CD4-positive, alpha-beta memory T cell (primary cell): ENCODE data around the gene LPP. TPM values are rescaled to one million over a fixed set of nuclear protein-coding genes. Genes with fewer than 3 reads are reported as not detected.

ENCODE experiments used
- CTCF ChIA-PET: fragments of 350-600 bp; sonication (Branson Sonifier 250); formaldehyde crosslinking; loops from one replicate; lab custom pipeline; 2021; ENCODE audit warnings: inconsistent platforms; ENCODE audit not compliant: partially characterized antibody; lab: Charles Lee
- POLR2A ChIA-PET: fragments of 350-600 bp; sonication (Branson Sonifier 250); formaldehyde crosslinking; loops from one replicate; lab custom pipeline; 2021; ENCODE audit not compliant: partially characterized antibody; lab: Charles Lee
- DNase-seq, 5 donors: peaks; one replicate each; pipeline versions ENCODE4 v3.0.0 to v3.0.0-alpha.2; 2020 to 2022; ENCODE audit warnings: mixed read lengths in 1 of 5
- H3K27ac ChIP-seq: one replicate; pipeline ENCODE4 v1.7.0; 2013; ENCODE audit warnings: low read depth, low read length
- H3K27me3 ChIP-seq: 2 replicates; pipeline ENCODE4 v1.7.0; 2013; ENCODE audit warnings: mild to moderate bottlenecking, low read length, moderate library complexity; ENCODE audit not compliant: insufficient read depth
- H3K36me3 ChIP-seq: 2 replicates; pipeline ENCODE4 v1.7.0; 2013; ENCODE audit warnings: mild to moderate bottlenecking, low read length, moderate library complexity; ENCODE audit not compliant: insufficient read depth
- H3K4me1 ChIP-seq: 2 replicates; pipeline ENCODE4 v1.7.0; 2013; ENCODE audit warnings: mild to moderate bottlenecking, low read length, moderate library complexity; ENCODE audit not compliant: insufficient read depth
- H3K4me3 ChIP-seq, 2 donors: one replicate each; pipeline ENCODE4 v1.7.0; 2013; ENCODE audit warnings: low read length in 2 of 2, mild to moderate bottlenecking in 1 of 2
- H3K9me3 ChIP-seq, 2 donors: one replicate each; pipeline ENCODE4 v1.7.0; 2013; ENCODE audit warnings: low read length in 2 of 2, control low read depth in 1 of 2; ENCODE audit not compliant: control insufficient read depth in 1 of 2
- H3K27ac Mint-ChIP-seq, 7 donors: one replicate each; pipeline ENCODE4 v1.8.0; 2020 to 2021; ENCODE audit warnings: mixed read lengths in 7 of 7, mild to moderate bottlenecking in 6 of 7, inconsistent platforms in 3 of 7, moderate library complexity in 3 of 7
- H3K27me3 Mint-ChIP-seq, 2 donors: one replicate each; pipeline ENCODE4 v1.8.0; 2020 to 2021; ENCODE audit warnings: mixed read lengths in 2 of 2
- H3K36me3 Mint-ChIP-seq, 2 donors: one replicate each; pipeline ENCODE4 v1.8.0; 2020 to 2021; ENCODE audit warnings: mixed read lengths in 2 of 2, inconsistent platforms in 1 of 2, mild to moderate bottlenecking in 1 of 2
- H3K4me1 Mint-ChIP-seq, 4 donors: one replicate each; pipeline ENCODE4 v1.8.0; 2020 to 2021; ENCODE audit warnings: mixed read lengths in 4 of 4, mild to moderate bottlenecking in 1 of 4
- H3K4me3 Mint-ChIP-seq, 8 donors: one replicate each; pipeline ENCODE4 v1.8.0; 2020 to 2021; ENCODE audit warnings: mixed read lengths in 8 of 8, mild to moderate bottlenecking in 7 of 8, moderate library complexity in 6 of 8, inconsistent platforms in 3 of 8
- H3K9me3 Mint-ChIP-seq, 8 donors: one replicate each; pipeline ENCODE4 v1.8.0; 2020 to 2021; ENCODE audit warnings: mixed read lengths in 8 of 8, mild to moderate bottlenecking in 5 of 8, inconsistent platforms in 3 of 8, moderate library complexity in 1 of 8
- intact Hi-C: fragments of 100-400 bp; cut with micrococcal nuclease; formaldehyde crosslinking; loops from one replicate; pipeline ENCODE4 v1.15.1; 2023
- polyA plus RNA-seq, 2 donors: library from polyadenylated mRNA; unstranded; fragments of 300-500 nt; fragmentation: Illumina TruSeq; gene quantifications; one replicate each; pipeline ENCODE4 v1.2.3, GENCODE V29; 2021
- total RNA-seq, 2 experiments: library from RNA; stranded (reverse); gene quantifications; one replicate each; pipeline ENCODE4 v1.2.3, GENCODE V29; 2021

The LPP gene
- total and polyA plus RNA-seq, 4 experiments from 2014 or later, result 10.4 to 27.2 (median 24.7) TPM

- Histone ChIP-seq H3K27ac (no peak overlapping the region), H3K4me3 (no peak overlapping the region), H3K27me3 (no peaks in the 10 kb centered on the region), H3K4me1 (no peaks in the 10 kb centered on the region), H3K36me3 (peaks cover 9% of the 10 kb centered on the region), H3K9me3 (no peaks in the 10 kb centered on the region)
- Mint-ChIP-seq H3K4me1 (no peaks in the 10 kb centered on the region), H3K27me3 (no peaks in the 10 kb centered on the region), H3K36me3 (peaks cover 25 to 27% of the 10 kb centered on the region in 2 donors), H3K4me3 (no peak overlapping the region), H3K9me3 (no peaks in the 10 kb centered on the region), H3K27ac (no peak overlapping the region)
- DNase-seq, result no peak
- ChIA-PET CTCF (no interaction called here), POLR2A (no interaction called here)
- intact Hi-C loops, result no loop called here
Observed at GRCh38 chr3:188867691-188868265, 713.8 kb downstream of the LPP start.

- no peaks in the 10 kb centered on the region for H3K27me3 Mint-ChIP-seq
- no peaks in the 10 kb centered on the region for H3K4me1 ChIP-seq
- H3K4me1 Mint-ChIP-seq, result no peaks in the 10 kb centered on the region
- no peak overlapping the region for H3K27ac ChIP-seq
- H3K9me3 ChIP-seq, result no peaks in the 10 kb centered on the region
- H3K27me3 ChIP-seq, result no peaks in the 10 kb centered on the region
- peak overlapping the region in 1 of 7 donors; percentile 17 for H3K27ac Mint-ChIP-seq
- peaks cover 35 to 36% of the 10 kb centered on the region in 2 donors for H3K36me3 Mint-ChIP-seq
- no peak overlapping the region for H3K4me3 ChIP-seq
- intact Hi-C loops, result no loop called here
- H3K9me3 Mint-ChIP-seq, result no peaks in the 10 kb centered on the region
- H3K4me3 Mint-ChIP-seq, result no peak overlapping the region
- no peak for DNase-seq
- peaks cover 9% of the 10 kb centered on the region for H3K36me3 ChIP-seq
- ChIA-PET POLR2A (no interaction called here), CTCF (no interaction called here)
Observed at GRCh38 chr3:188868803-188869202, 714.8 kb downstream of the LPP start.

GRCh38 chr3:188869628-188870027, 715.7 kb downstream of the LPP start:
- Mint-ChIP-seq H3K4me3 (no peak overlapping the region), H3K4me1 (no peaks in the 10 kb centered on the region), H3K27ac (peak overlapping the region in 1 of 7 donors; percentile 4), H3K27me3 (no peaks in the 10 kb centered on the region), H3K36me3 (peaks cover 42 to 43% of the 10 kb centered on the region in 2 donors), H3K9me3 (no peaks in the 10 kb centered on the region)
- no peaks in the 10 kb centered on the region for H3K9me3 ChIP-seq
- no peak overlapping the region for H3K4me3 ChIP-seq
- H3K27me3 ChIP-seq, result no peaks in the 10 kb centered on the region
- DNase-seq, result no peak
- H3K27ac ChIP-seq, result no peak overlapping the region
- POLR2A ChIA-PET, result no interaction called here
- peaks cover 15% of the 10 kb centered on the region for H3K36me3 ChIP-seq
- intact Hi-C loops, result no loop called here
- CTCF ChIA-PET, result no interaction called here
- H3K4me1 ChIP-seq, result no peaks in the 10 kb centered on the region

GRCh38 chr3:188870431-188870830, 716.5 kb downstream of the LPP start:
- Histone ChIP-seq H3K4me1 (no peaks in the 10 kb centered on the region), H3K36me3 (peaks cover 17% of the 10 kb centered on the region), H3K27me3 (no peaks in the 10 kb centered on the region), H3K9me3 (no peaks in the 10 kb centered on the region), H3K4me3 (no peak overlapping the region), H3K27ac (no peak overlapping the region)
- Mint-ChIP-seq H3K4me1 (no peaks in the 10 kb centered on the region), H3K9me3 (no peaks in the 10 kb centered on the region), H3K36me3 (peaks cover 50 to 51% of the 10 kb centered on the region in 2 donors), H3K4me3 (no peak overlapping the region), H3K27me3 (no peaks in the 10 kb centered on the region), H3K27ac (no peak overlapping the region)
- no peak for DNase-seq
- CTCF ChIA-PET, result no interaction called here
- intact Hi-C loops, result no loop called here
- POLR2A ChIA-PET, result no interaction called here

- H3K27me3 Mint-ChIP-seq, result no peaks in the 10 kb centered on the region
- Histone ChIP-seq H3K4me1 (no peaks in the 10 kb centered on the region), H3K9me3 (no peaks in the 10 kb centered on the region), H3K27me3 (no peaks in the 10 kb centered on the region), H3K36me3 (peaks cover 8% of the 10 kb centered on the region), H3K4me3 (no peak overlapping the region), H3K27ac (no peak overlapping the region)
- intact Hi-C loops, result no loop called here
- H3K4me1 Mint-ChIP-seq, result no peaks in the 10 kb centered on the region
- DNase-seq, result no peak
- no peaks in the 10 kb centered on the region for H3K9me3 Mint-ChIP-seq
- CTCF ChIA-PET, result interaction anchor here (2.2 kb wide), 1 partner anchor 1135 kb away, joined by 9 read pairs; no protein-coding TSS in a partner anchor
- H3K27ac Mint-ChIP-seq, result no peak overlapping the region
- H3K36me3 Mint-ChIP-seq, result peaks cover 51% of the 10 kb centered on the region in 2 donors
- H3K4me3 Mint-ChIP-seq, result no peak overlapping the region
- POLR2A ChIA-PET, result no interaction called here
Observed at GRCh38 chr3:188874576-188874975, 720.6 kb downstream of the LPP start.

- Mint-ChIP-seq H3K4me3 (no peak overlapping the region), H3K9me3 (no peaks in the 10 kb centered on the region), H3K4me1 (no peaks in the 10 kb centered on the region), H3K27ac (no peak overlapping the region), H3K27me3 (no peaks in the 10 kb centered on the region), H3K36me3 (peaks cover 54% of the 10 kb centered on the region in 2 donors)
- DNase-seq, result no peak
- Histone ChIP-seq H3K36me3 (peaks cover 8% of the 10 kb centered on the region), H3K27me3 (no peaks in the 10 kb centered on the region), H3K27ac (no peak overlapping the region), H3K9me3 (no peaks in the 10 kb centered on the region), H3K4me1 (no peaks in the 10 kb centered on the region), H3K4me3 (no peak overlapping the region)
- CTCF ChIA-PET, result interaction anchor here (2.2 kb wide), 1 partner anchor 1136 kb away, joined by 9 read pairs; no protein-coding TSS in a partner anchor
- intact Hi-C loops, result no loop called here
- POLR2A ChIA-PET, result no interaction called here
Observed at GRCh38 chr3:188875413-188875812, 721.5 kb downstream of the LPP start.

- H3K36me3 Mint-ChIP-seq, result peaks cover 59 to 62% of the 10 kb centered on the region in 2 donors
- intact Hi-C loops, result no loop called here
- H3K27me3 ChIP-seq, result no peaks in the 10 kb centered on the region
- H3K4me1 ChIP-seq, result no peaks in the 10 kb centered on the region
- no peak overlapping the region for H3K27ac ChIP-seq
- no peaks in the 10 kb centered on the region for H3K4me1 Mint-ChIP-seq
- H3K36me3 ChIP-seq, result peaks cover 8% of the 10 kb centered on the region
- H3K4me3 Mint-ChIP-seq, result no peak overlapping the region
- H3K9me3 ChIP-seq, result no peaks in the 10 kb centered on the region
- DNase-seq, result no peak
- ChIA-PET POLR2A (no interaction called here), CTCF (interaction anchor here (2.2 kb wide), 1 partner anchor 1136 kb away, joined by 9 read pairs; no protein-coding TSS in a partner anchor)
- H3K9me3 Mint-ChIP-seq, result no peaks in the 10 kb centered on the region
- H3K4me3 ChIP-seq, result no peak overlapping the region
- no peak overlapping the region for H3K27ac Mint-ChIP-seq
- H3K27me3 Mint-ChIP-seq, result no peaks in the 10 kb centered on the region
Observed at GRCh38 chr3:188876370-188876769, 722.4 kb downstream of the LPP start.
